Esophagus muscularis mucosa (tissue), 4 donors: ENCODE measurements around the gene FBXO36.

Source experiments
- EP300 ChIP-seq: sonication (generic); formaldehyde crosslinking; IDR thresholded peaks from one replicate; pipeline ENCODE4 v1.6.1; 2017; ENCODE audit warnings: antibody characterized with exemption
- POLR2A ChIP-seq: fragments of 450-650 bp; IDR thresholded peaks from one replicate; pipeline ENCODE4 v1.6.1; 2017; ENCODE audit warnings: antibody characterized with exemption, moderate library complexity, mild to moderate bottlenecking, low read depth
- POLR2AphosphoS5 ChIP-seq, 2 donors: sonication (generic); formaldehyde crosslinking; IDR thresholded peaks; one replicate each; pipeline ENCODE4 v1.6.1; 2017; ENCODE audit warnings: antibody characterized with exemption in 2 of 2
- TF ChIP-seq, protein P1 (sequence below), 3 experiments: fragments of 200-600 bp in 2 of 3; fragments of 450-650 bp in 1 of 3; sonication (generic) in 2 of 3; IDR thresholded peaks; one replicate each; pipeline ENCODE4 v1.5.1; 2017 to 2019; ENCODE audit warnings: antibody characterized with exemption in 3 of 3, mild to moderate bottlenecking in 2 of 3, moderate library complexity in 1 of 3

DNA sequence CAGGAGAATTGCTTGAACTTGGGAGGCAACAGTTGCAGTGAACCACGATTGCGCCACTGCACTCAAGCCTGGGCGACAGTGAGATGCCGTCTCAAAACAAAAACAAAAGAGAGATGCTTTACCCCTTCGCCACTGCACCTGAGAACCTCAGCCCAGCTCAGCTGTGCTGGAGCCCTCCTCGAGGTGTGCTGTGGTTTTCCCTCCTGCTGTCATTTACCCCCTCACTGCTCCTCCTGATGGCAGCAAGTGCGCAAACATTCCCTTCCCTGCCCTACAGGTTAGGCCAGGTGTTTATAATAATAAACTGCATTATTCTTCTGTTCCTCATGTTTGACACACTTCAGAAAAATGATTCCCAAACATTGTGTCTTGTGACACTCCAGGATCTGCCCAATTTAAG lies 8.4 kb downstream of the FBXO36 start:
- TF ChIP-seq, protein P1, sequence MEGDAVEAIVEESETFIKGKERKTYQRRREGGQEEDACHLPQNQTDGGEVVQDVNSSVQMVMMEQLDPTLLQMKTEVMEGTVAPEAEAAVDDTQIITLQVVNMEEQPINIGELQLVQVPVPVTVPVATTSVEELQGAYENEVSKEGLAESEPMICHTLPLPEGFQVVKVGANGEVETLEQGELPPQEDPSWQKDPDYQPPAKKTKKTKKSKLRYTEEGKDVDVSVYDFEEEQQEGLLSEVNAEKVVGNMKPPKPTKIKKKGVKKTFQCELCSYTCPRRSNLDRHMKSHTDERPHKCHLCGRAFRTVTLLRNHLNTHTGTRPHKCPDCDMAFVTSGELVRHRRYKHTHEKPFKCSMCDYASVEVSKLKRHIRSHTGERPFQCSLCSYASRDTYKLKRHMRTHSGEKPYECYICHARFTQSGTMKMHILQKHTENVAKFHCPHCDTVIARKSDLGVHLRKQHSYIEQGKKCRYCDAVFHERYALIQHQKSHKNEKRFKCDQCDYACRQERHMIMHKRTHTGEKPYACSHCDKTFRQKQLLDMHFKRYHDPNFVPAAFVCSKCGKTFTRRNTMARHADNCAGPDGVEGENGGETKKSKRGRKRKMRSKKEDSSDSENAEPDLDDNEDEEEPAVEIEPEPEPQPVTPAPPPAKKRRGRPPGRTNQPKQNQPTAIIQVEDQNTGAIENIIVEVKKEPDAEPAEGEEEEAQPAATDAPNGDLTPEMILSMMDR (IDR thresholded peaks at IDR 0.05): no peak
- TF ChIP-seq EP300 (no peak), POLR2AphosphoS5 (IDR thresholded peaks at IDR 0.05) (no peak), POLR2A (no peak)
